ENCODE measurements around the gene RUNDC3A.

Gene RUNDC3A

GRCh38 chr17:44358066-44358465, 49.7 kb downstream of the RUNDC3A start (continued):
- no peak for TF ChIP-seq EGR2 (tag by site-specific recombination; IDR thresholded peaks at IDR 0.05; ENCODE audit: low read depth)
- TF ChIP-seq PRDM6 (tag by site-specific recombination; IDR thresholded peaks at IDR 0.05) = no peak
- TF ChIP-seq ZNF311 (tag by site-specific recombination; IDR thresholded peaks at IDR 0.05; ENCODE audit: borderline replicate concordance) = no peak

- POLR2A ChIA-PET = interaction anchor here (0.7 to 1.0 kb wide), 2 partner anchors 22 to 141 kb away, joined by 3 read pairs; no protein-coding TSS in a partner anchor
These were observed 50.6 kb downstream of the RUNDC3A start for GRCh38 chr17:44359006-44359405.

GRCh38 chr17:44359458-44360143, 51.2 kb downstream of the RUNDC3A start:
- Histone ChIP-seq H3K27ac (ENCODE audit: extremely low read depth, low read depth, low read length) (no peak overlapping the region), H3K9me3 (ENCODE audit: control insufficient read depth, insufficient read depth, low read depth, low read length) (no peaks in the 10 kb centered on the region), H3K36me3 (ENCODE audit: control insufficient read depth in 2 of 2, insufficient read depth in 1 of 2, low read length in 2 of 2) (peaks cover 0 to 23% of the 10 kb centered on the region in 2 experiments; a peak in 2 of 3 replicates), H3K4me3 (ENCODE audit: low read depth, low read length) (no peak overlapping the region), H3K4me1 (ENCODE audit: control insufficient read depth, insufficient read depth, low read length) (peaks cover 21% of the 10 kb centered on the region)
- CTCF ChIA-PET = interaction anchor here (0.9 to 4.5 kb wide), 5 partner anchors 9 to 313 kb away, joined by 3 to 21 read pairs (median 8); partner anchors contain the start of gene GRN
- POLR2A ChIA-PET = interaction anchor here (0.7 to 4.7 kb wide), 2 partner anchors 15 to 22 kb away, joined by 3 to 23 read pairs; partner anchors contain the start of gene GRN
- TF ChIP-seq SETDB1 (IDR thresholded peaks at IDR 0.05; ENCODE audit: insufficient read length, low read length) (no peak), ZNF585B (tag by site-specific recombination; IDR thresholded peaks at IDR 0.05) (no peak), MYNN (tag by site-specific recombination; IDR thresholded peaks at IDR 0.05; ENCODE audit: borderline replicate concordance) (no peak), ZNF311 (tag by site-specific recombination; IDR thresholded peaks at IDR 0.05; ENCODE audit: borderline replicate concordance) (no peak), ZSCAN16 (tag by site-specific recombination; IDR thresholded peaks at IDR 0.05) (no peak)

More at GRCh38 chr17:44359006-44359405, 50.6 kb downstream of the RUNDC3A start:
- H3K9me3 ChIP-seq (ENCODE audit: control insufficient read depth, insufficient read depth, low read depth, low read length) = no peaks in the 10 kb centered on the region
- no peak overlapping the region for H3K27ac ChIP-seq (ENCODE audit: extremely low read depth, low read depth, low read length)
- CTCF ChIA-PET = interaction anchor here (0.9 to 4.5 kb wide), 6 partner anchors 8 to 165 kb away, joined by 3 to 21 read pairs (median 5); partner anchors contain the start of gene GRN
- no peak overlapping the region for H3K4me3 ChIP-seq (ENCODE audit: low read depth, low read length)
- peaks cover 0 to 23% of the 10 kb centered on the region in 2 experiments; a peak in 2 of 3 replicates for H3K36me3 ChIP-seq (ENCODE audit: control insufficient read depth in 2 of 2, insufficient read depth in 1 of 2, low read length in 2 of 2)
- H3K4me1 ChIP-seq (ENCODE audit: control insufficient read depth, insufficient read depth, low read length) = peaks cover 21% of the 10 kb centered on the region
- no peak for TF ChIP-seq RBAK (tag by site-specific recombination; IDR thresholded peaks at IDR 0.05)
- no peak for TF ChIP-seq ZBTB6 (tag by site-specific recombination; IDR thresholded peaks at IDR 0.05)
- no peak for TF ChIP-seq TCF7L2 (IDR thresholded peaks at IDR 0.05; ENCODE audit: borderline replicate concordance, low read depth, low read length)
- TF ChIP-seq ZNF146 (tag by site-specific recombination; IDR thresholded peaks at IDR 0.05) = no peak
- TF ChIP-seq SP3 (tag by site-specific recombination; IDR thresholded peaks at IDR 0.05) = no peak
- TF ChIP-seq YY1 (tag by site-specific recombination; IDR thresholded peaks at IDR 0.05) = no peak
- TF ChIP-seq ZNF155 (tag by site-specific recombination; IDR thresholded peaks at IDR 0.05) = no peak
- TF ChIP-seq SETDB1 (IDR thresholded peaks at IDR 0.05; ENCODE audit: insufficient read length, low read length) = no peak
- TF ChIP-seq ZNF623 (tag by site-specific recombination; IDR thresholded peaks at IDR 0.05) = no peak
- no peak for TF ChIP-seq ZNF324 (tag by site-specific recombination; IDR thresholded peaks at IDR 0.05)
- no peak for TF ChIP-seq ZNF280D (tag by site-specific recombination; IDR thresholded peaks at IDR 0.05)
- no peak for TF ChIP-seq ZNF311 (tag by site-specific recombination; IDR thresholded peaks at IDR 0.05; ENCODE audit: borderline replicate concordance)
- no peak for TF ChIP-seq KLF10 (tag by site-specific recombination; IDR thresholded peaks at IDR 0.05)
- no peak for TF ChIP-seq ZNF416 (tag by site-specific recombination; IDR thresholded peaks at IDR 0.05)
- TF ChIP-seq ZNF555 (tag by site-specific recombination; conservative IDR thresholded peaks at IDR 0.05) = no peak
- no peak for TF ChIP-seq KLF9 (tag by site-specific recombination; IDR thresholded peaks at IDR 0.05; ENCODE audit: low read depth)
